Small intestine (tissue), 7 donors: ENCODE data around the gene PSMD1. TPM values are rescaled to one million over a fixed set of nuclear protein-coding genes. Genes with fewer than 3 reads are reported as not detected.

ENCODE experiments used
- DNase-seq, 2 donors: peaks; one replicate each; pipeline versions ENCODE4 v3.0.0 to v3.0.0-alpha.2; 2013
- FAIRE-seq: peaks from 2 replicates; lab custom pipeline; 2012; peaks lifted over from hg19 to GRCh38; lab: Jason Lieb, UNC
- H3K27ac ChIP-seq, 3 donors: one replicate each; pipeline ENCODE4 v1.5.1; 2013; ENCODE audit warnings: low read length in 2 of 3, mild to moderate bottlenecking in 2 of 3, control low read depth in 1 of 3, inconsistent platforms in 1 of 3, low read depth in 1 of 3, moderate library complexity in 1 of 3
- H3K27me3 ChIP-seq, 3 donors: one replicate each; pipeline ENCODE4 v1.6.1; 2013; ENCODE audit warnings: low read length in 3 of 3, inconsistent platforms in 1 of 3; ENCODE audit not compliant: control insufficient read depth in 3 of 3, insufficient read depth in 3 of 3
- H3K36me3 ChIP-seq, 3 donors: one replicate each; pipeline ENCODE4 v1.6.1; 2013; ENCODE audit warnings: low read length in 3 of 3, inconsistent platforms in 1 of 3, low read depth in 1 of 3, mild to moderate bottlenecking in 1 of 3, moderate library complexity in 1 of 3; ENCODE audit not compliant: control insufficient read depth in 3 of 3, insufficient read depth in 2 of 3
- H3K4me1 ChIP-seq, 3 donors: one replicate each; pipeline ENCODE4 v1.6.1; 2013; ENCODE audit warnings: low read length in 2 of 3, inconsistent platforms in 1 of 3, low read depth in 1 of 3, mild to moderate bottlenecking in 1 of 3, moderate library complexity in 1 of 3; ENCODE audit not compliant: control insufficient read depth in 3 of 3, insufficient read depth in 2 of 3
- H3K4me3 ChIP-seq, 3 donors: one replicate each; pipeline ENCODE4 v1.5.1; 2013; ENCODE audit warnings: low read length in 3 of 3, control low read depth in 1 of 3, inconsistent platforms in 1 of 3, low read depth in 1 of 3, mild to moderate bottlenecking in 1 of 3, moderate library complexity in 1 of 3
- H3K9me3 ChIP-seq, 2 donors: one replicate each; pipeline ENCODE4 v1.6.1; 2013; ENCODE audit warnings: low read depth in 1 of 2, low read length in 1 of 2; ENCODE audit not compliant: control insufficient read depth in 2 of 2, insufficient read depth in 1 of 2
- WGBS, 3 donors: extraction: QIAGEN DNeasy Blood & Tissue Kit; methylation state at CpG; one replicate each; pipeline ENCODE4 v1.1.7; 2013; 5-methylcytosine and 5-hydroxymethylcytosine counted together
- polyA plus RNA-seq, 4 donors: library from polyadenylated mRNA; stranded (reverse) in 3 of 4; unstranded in 1 of 4; fragments of 200-250 nt in 3 of 4; fragments of 120-200 nt in 1 of 4; gene quantifications; one replicate each; pipeline versions ENCODE4 v1.2.1 to v1.2.3, GENCODE V29; 2013
- donor health status: healthy with polysubstance abuse.
- donor health status: control.
- donor health status: control.
- donor health status: Bipolar disorder and iron deficiency.
- donor health status: healthy.

PSMD1 gene
- polyA plus RNA-seq, 4 donors: 45.8 to 75.1 (median 59.5) TPM

DNA sequence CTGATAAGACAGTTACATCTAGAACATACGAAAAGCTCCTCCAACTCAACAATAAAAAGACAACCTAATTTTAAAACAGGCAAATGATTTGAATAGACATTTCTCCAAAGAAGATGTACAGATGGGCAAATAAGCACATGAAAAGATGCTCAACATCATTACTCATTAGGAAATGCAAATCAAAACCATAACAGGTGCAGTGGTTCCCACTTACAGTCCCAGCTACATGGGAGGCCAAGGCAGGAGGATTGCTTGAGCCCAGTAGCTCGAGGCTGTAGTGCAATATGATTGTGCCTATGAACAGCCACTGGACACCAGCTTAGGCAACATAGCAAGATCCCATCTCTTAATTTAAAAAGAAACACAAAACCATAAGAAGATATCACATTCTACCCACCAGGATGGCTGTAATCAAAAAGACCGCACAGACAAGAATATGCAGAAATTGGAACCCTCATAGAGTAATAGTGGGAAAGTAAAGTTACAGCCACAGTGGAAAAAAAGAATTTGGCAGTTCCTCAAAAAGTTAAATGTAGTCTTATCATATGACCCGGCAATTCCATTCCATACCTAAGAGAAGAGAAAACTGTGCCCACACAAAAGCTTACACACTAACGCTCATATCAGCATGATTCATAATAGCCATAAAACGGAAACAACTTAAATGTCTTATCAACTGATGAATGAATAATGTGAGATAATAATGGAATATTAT, 111.2 kb downstream of the PSMD1 start:
- Histone ChIP-seq H3K9me3 (no peaks in the 10 kb centered on the region), H3K36me3 (peaks cover 10 to 20% (median 13%) of the 10 kb centered on the region in 3 donors), H3K27me3 (no peaks in the 10 kb centered on the region), H3K4me1 (no peaks in the 10 kb centered on the region), H3K27ac (no peak overlapping the region), H3K4me3 (no peak overlapping the region)
- peak; percentile 67 for FAIRE-seq
- WGBS, 3 donors: 49 to 65% (median 62%) methylated on average over 6 of the region's 6 CpGs
- DNase-seq: peak in 1 of 2 donors; percentile 51

DNA sequence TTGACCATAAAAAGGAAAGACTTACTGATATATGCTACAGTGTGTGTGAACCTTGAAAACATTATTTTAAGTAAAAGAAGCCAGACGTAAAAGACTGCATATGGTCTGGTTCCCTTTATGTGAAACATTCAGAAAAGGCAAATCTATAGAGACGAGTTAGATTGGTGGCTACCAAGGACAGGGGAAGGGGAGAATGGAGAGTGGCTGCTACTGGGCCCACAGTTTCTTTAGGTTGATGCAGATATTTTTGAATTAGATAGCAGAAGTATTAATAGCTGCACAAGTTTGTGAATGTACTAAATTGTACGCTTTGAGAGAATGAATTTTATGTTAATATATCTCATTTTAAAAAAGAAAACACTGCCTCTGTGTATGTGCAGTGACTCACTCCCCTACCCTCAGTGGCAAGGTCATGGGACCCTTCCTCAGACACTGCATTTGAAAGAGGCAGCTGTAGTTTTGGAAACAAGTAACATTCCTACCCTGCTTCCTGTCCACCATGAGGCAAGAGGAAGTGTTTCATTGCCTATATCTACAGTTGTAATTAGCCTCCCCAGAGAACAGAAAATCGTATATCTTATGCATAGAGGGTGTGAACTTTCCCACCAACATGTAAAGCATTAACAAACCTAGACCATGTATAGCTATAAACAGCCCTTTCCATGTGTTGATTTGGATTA, 111.9 kb downstream of the PSMD1 start:
- Histone ChIP-seq H3K4me1 (no peaks in the 10 kb centered on the region), H3K27me3 (no peaks in the 10 kb centered on the region), H3K36me3 (peaks cover 10 to 25% (median 19%) of the 10 kb centered on the region in 3 donors), H3K4me3 (no peak overlapping the region), H3K9me3 (no peaks in the 10 kb centered on the region), H3K27ac (no peak overlapping the region)
- no peak for FAIRE-seq
- 65 to 70% (median 67%) methylated on average over 4 of the region's 4 CpGs for WGBS, 3 donors
- DNase-seq: no peak

DNA sequence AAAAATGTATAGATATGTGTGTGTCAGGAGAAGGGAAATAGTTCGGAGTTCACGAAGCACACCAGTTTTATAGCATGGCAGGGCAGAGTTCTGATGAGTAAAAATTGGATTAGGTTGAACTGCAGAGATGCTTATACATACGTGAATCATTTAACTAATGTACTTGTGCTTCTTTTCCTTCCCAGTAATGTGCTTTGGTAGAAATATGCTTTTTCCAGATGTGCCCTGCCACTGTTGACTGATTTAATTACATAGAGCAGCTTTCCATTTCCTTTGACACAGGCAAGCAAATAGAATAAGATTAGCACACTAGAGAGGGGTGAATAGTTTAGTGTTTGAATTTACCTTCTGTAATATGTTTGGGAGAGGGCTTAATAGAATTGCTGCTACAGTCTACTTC, 112.8 kb downstream of the PSMD1 start:
- H3K36me3 ChIP-seq: peaks cover 8 to 24% (median 19%) of the 10 kb centered on the region in 3 donors
- 59 to 78% (median 70%) methylated on average over 3 of the region's 3 CpGs for WGBS, 3 donors
- FAIRE-seq: no peak

DNA sequence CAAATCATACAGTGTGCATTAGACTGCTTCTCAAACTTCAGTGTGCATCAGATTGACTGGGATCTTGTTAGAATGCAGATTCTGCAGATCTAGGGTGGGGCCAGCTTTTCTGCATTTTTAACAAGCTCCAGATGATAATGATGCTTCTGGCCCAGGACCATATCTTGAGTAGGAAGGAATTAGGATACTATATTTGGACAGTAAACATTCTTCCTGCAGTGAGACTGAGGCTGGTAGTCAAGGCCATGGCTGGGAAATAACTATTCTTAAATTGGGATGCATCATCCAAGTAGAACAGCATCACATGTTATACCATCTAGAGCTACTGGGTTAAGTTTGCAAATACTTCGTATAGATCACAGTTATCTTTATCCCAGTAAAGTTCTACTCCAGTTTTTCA, 113.4 kb downstream of the PSMD1 start:
- no peak for DNase-seq
- no peak overlapping the region for H3K27ac ChIP-seq
- peaks cover 7 to 23% (median 21%) of the 10 kb centered on the region in 3 donors for H3K36me3 ChIP-seq
- H3K4me3 ChIP-seq: no peak overlapping the region
- no peaks in the 10 kb centered on the region for H3K27me3 ChIP-seq
- no peak for FAIRE-seq
- 76 to 95% (median 82%) methylated on average over 1 of the region's 1 CpG for WGBS, 3 donors
- no peaks in the 10 kb centered on the region for H3K9me3 ChIP-seq
- no peaks in the 10 kb centered on the region for H3K4me1 ChIP-seq

More for the DNA sequence above, 112.8 kb downstream of the PSMD1 start:
- H3K9me3 ChIP-seq: no peaks in the 10 kb centered on the region
- no peak overlapping the region for H3K4me3 ChIP-seq
- no peaks in the 10 kb centered on the region for H3K4me1 ChIP-seq
- DNase-seq: no peak
- no peaks in the 10 kb centered on the region for H3K27me3 ChIP-seq
- H3K27ac ChIP-seq: no peak overlapping the region

DNA sequence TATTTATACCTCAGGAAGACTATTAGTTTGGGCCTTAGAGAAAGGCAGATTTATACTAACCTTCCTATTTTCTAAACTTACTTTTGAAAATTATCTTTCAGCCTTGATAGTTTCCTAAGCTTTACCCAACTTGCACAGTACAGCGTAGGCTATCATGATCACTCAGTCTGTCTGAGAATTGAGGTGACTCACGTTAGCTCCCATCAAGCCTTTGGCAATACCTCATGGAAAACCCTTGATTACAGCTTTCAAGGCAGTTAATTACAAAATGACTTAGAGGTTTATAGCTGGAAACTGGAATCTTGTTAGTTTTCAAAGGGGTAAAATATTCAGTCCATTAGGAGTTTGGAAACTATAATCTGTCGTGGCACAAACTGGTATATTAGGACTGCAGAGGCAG, 115.4 kb downstream of the PSMD1 start:
- Histone ChIP-seq H3K4me3 (no peak overlapping the region), H3K4me1 (no peaks in the 10 kb centered on the region), H3K27me3 (no peaks in the 10 kb centered on the region), H3K36me3 (peaks cover 7 to 27% (median 12%) of the 10 kb centered on the region in 3 donors), H3K9me3 (no peaks in the 10 kb centered on the region), H3K27ac (no peak overlapping the region)
- DNase-seq (no peak), FAIRE-seq (no peak)
- 75 to 96% (median 82%) methylated on average over 3 of the region's 3 CpGs for WGBS, 3 donors

DNA sequence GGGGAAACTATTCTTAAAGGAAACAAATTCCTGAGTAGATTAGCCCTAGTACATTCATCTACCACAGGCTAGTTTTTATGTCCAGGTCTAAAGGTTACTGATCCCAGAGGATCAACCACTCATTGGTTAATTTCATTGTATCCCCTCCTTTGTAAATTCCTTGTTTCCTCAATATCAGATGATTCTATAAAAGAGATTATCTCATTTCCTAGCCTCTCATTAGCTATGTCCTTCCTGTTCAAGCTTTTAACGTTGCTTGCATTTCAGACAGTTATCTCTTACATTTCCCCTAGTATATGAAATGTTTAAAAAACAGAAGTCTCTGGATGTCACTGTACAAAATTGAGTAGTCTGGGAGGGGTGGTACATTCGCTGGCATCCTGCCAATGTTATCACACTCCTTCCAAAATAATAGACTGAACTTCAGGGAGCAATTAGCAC, 117.6 kb downstream of the PSMD1 start:
- Histone ChIP-seq H3K36me3 (peaks cover 7 to 24% (median 12%) of the 10 kb centered on the region in 3 donors), H3K4me3 (no peak overlapping the region), H3K27ac (no peak overlapping the region), H3K4me1 (no peaks in the 10 kb centered on the region), H3K27me3 (no peaks in the 10 kb centered on the region), H3K9me3 (no peaks in the 10 kb centered on the region)
- FAIRE-seq: no peak
- no peak for DNase-seq
- WGBS, 3 donors: 42 to 69% (median 57%) methylated on average over 2 of the region's 2 CpGs

DNA sequence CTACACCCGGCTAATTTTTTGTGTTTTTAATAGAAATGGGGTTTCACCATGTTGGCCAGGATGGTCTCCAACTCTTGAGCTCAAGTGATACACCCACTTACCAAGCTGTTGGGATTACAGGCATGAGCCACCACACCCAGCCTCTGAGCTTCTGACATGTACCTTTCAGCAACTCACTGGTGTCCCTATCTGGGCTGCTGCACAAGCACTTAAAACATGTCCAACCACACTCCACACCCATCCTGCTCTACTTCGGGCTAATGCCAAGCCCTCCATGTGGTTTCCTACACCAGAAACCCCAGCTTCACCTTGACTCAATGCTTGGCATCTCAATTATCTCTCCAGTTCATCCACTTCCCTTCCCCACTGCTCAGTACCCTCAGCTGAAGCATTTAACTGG, 119.4 kb downstream of the PSMD1 start:
- no peak overlapping the region for H3K27ac ChIP-seq
- FAIRE-seq (no peak), DNase-seq (no peak)
- no peaks in the 10 kb centered on the region for H3K27me3 ChIP-seq
- H3K4me3 ChIP-seq: no peak overlapping the region
- peaks cover under 1 to 22% (median 10%) of the 10 kb centered on the region in 3 donors for H3K36me3 ChIP-seq
- WGBS, 3 donors: 85 to 94% (median 93%) methylated on average over 2 of the region's 2 CpGs
- H3K4me1 ChIP-seq: peaks cover 0 to 6% (median 0%) of the 10 kb centered on the region in 3 donors
- no peaks in the 10 kb centered on the region for H3K9me3 ChIP-seq

DNA sequence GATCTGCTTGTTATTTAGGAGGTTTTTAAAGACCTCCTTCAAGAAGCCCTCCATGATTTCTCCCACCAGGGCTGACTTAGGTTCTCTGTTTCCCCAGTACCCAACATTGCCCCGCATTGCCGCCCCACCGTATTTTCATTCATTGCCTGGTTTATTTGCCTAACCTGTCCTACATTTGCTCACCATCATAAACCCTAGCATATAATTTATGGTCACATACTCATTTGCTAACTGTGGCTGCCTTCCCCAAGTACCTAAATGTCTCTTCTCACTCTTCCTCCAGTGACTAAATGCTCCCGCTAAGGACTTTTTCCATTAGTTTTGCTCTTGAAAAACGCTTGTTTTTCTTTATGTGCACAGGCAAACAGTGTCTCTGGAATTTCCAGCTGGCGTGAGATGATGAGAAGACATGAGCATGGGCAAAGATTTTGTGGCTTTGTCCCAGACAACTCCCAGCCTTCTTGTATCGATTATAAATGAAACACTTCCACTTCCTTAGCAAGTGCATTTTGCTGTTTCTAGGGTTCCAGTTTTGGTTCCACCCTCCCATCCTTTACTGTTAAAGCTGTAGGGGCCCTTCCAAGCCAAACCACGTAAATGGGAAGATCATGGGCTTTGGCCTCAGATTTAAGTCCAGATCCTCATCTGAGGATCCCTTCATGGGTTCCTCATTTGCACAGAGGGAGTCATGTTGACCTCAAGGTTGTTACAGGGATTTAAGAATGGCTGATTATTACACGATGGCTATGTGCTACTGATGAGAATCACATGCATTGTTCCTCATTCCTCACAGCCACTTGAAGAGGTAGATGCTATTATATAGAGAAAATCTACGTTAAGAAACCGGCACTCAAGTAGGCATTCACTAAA, 120.7 kb downstream of the PSMD1 start:
- DNase-seq (no peak), FAIRE-seq (no peak)
- WGBS, 3 donors: 78 to 92% (median 85%) methylated on average over 11 of the region's 11 CpGs
- Histone ChIP-seq H3K27me3 (no peaks in the 10 kb centered on the region), H3K4me3 (no peak overlapping the region), H3K4me1 (peaks cover 0 to 6% (median 0%) of the 10 kb centered on the region in 3 donors), H3K27ac (no peak overlapping the region), H3K36me3 (peaks cover 0 to 18% (median 8%) of the 10 kb centered on the region in 3 donors), H3K9me3 (no peaks in the 10 kb centered on the region)
